GM12865 (cell line): ENCODE measurements around the gene HES2.

Source experiments
- DNase-seq: peaks from one replicate; pipeline ENCODE4 v3.0.0; 2010; ENCODE audit warnings: low read depth
- H3K4me3 ChIP-seq: 2 replicates; pipeline ENCODE4 v1.5.1; 2011; ENCODE audit warnings: mild to moderate bottlenecking, low read depth, low read length, control low read depth
- TF ChIP-seq, protein P1 (sequence below): IDR thresholded peaks from 2 replicates; pipeline ENCODE4 v1.5.1; 2011; ENCODE audit warnings: low read length, control low read depth, low read depth, inconsistent platforms; ENCODE audit not compliant: insufficient read depth; ENCODE audit errors: missing control alignments

The HES2 gene

DNA sequence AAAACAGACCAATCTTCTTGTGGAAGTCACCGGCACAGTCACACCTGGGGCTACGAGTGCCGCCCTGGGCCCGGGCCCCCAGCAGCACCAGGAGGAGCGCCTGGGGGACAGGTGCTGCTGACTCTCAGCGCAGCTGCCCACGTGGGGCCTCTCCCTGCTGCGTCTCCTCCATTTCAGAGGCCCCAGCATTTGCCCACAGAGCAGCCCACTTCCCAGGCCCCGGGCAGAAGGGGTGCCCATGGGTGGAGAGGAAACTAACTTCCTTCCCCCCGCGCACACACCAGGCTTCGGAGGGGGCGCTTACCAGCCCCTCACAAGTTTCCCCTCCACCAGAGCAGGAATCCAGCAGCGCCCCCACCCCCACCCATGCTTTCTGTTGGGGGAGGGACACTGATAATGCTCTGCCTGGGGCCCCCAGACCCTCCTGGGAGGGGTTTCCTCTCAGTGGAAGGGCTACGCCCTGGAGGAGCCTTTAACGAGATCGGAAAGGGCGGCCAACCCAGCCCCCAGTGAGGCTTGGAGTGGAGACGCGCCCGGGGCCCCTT is 45.8 kb upstream of the HES2 start:
- H3K4me3 ChIP-seq = no peak overlapping the region
- DNase-seq = no peak
- TF ChIP-seq, protein P1, sequence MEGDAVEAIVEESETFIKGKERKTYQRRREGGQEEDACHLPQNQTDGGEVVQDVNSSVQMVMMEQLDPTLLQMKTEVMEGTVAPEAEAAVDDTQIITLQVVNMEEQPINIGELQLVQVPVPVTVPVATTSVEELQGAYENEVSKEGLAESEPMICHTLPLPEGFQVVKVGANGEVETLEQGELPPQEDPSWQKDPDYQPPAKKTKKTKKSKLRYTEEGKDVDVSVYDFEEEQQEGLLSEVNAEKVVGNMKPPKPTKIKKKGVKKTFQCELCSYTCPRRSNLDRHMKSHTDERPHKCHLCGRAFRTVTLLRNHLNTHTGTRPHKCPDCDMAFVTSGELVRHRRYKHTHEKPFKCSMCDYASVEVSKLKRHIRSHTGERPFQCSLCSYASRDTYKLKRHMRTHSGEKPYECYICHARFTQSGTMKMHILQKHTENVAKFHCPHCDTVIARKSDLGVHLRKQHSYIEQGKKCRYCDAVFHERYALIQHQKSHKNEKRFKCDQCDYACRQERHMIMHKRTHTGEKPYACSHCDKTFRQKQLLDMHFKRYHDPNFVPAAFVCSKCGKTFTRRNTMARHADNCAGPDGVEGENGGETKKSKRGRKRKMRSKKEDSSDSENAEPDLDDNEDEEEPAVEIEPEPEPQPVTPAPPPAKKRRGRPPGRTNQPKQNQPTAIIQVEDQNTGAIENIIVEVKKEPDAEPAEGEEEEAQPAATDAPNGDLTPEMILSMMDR = no peak

- DNase-seq = no peak
- TF ChIP-seq, protein P1 = no peak
- H3K4me3 ChIP-seq = no peak overlapping the region
Observed at GRCh38 chr1:6464915-6465314, 45.2 kb upstream of the HES2 start.

GRCh38 chr1:6464514-6464836 is 44.8 kb upstream of the HES2 start:
- TF ChIP-seq, protein P1 = no peak
- H3K4me3 ChIP-seq = no peak overlapping the region
- DNase-seq = no peak

GRCh38 chr1:6463120-6463412 is 43.3 kb upstream of the HES2 start:
- H3K4me3 ChIP-seq = no peak overlapping the region
- TF ChIP-seq, protein P1 = no peak
- no peak for DNase-seq

GRCh38 chr1:6462412-6463119 is 42.8 kb upstream of the HES2 start:
- TF ChIP-seq, protein P1 = no peak
- DNase-seq = no peak
- no peak overlapping the region for H3K4me3 ChIP-seq

DNA sequence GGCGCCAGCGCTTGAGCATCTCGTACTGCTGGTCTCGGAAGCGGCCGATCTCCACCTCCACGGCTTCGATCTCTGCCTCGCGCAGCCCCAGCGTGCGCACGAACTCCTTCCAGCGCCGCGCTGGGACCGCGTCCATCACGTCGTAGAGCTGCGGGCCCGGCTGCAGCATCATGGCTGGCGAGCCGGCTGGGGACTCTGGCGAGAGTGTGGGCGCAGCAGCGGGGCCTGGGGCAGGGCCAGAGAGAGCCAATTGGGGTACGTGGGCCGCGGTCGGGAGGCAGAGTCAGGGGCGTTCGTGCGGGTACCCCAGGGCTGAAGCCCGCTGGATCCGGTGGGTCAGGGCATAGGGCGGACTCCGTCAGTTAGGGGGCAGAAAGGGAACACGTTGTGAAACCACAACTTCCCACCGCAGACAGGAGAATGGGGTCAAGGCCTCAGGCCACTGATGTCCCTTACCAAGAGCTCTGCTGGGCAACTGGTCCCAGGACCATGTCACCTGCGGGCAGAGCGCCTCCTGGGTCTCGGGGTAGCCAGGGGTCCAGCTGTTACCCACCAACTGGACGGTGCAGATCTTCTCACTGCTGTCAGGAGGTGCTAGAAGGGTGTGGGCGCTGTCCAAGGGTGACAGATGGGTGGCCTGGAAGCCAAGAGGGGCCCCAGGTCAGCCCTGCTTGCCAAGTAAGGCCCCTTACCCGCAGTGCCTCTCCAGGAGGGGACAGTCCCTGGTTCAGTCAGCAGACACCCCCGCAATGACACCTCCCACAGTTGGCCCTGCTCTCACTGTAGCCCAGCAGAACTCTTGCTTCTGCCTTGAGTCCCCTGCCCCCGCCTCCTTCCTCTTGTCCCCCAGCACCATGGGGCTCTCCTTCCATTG is 42.1 kb upstream of the HES2 start:
- no peak for DNase-seq
- H3K4me3 ChIP-seq = no peak overlapping the region
- TF ChIP-seq, protein P1 = no peak
